ENCODE measurements around the gene BICRA. TPM values are rescaled to one million over a fixed set of nuclear protein-coding genes. Genes with fewer than 3 reads are reported as not detected.

BICRA gene
- total and polyA plus RNA-seq, 2 of the 4 experiments (the other 2 are of a cell fraction), result 1.8 to 3.5 TPM

- ChIA-PET POLR2A (ENCODE audit: unreplicated experiment) (no interaction called here), CTCF (no interaction called here)
- Histone ChIP-seq H3K9ac (ENCODE audit: low read depth, low read length) (no peak overlapping the region), H3K79me1 (ENCODE audit: low read depth in 1 of 2, low read length in 2 of 2) (peaks cover 30 to 78% of the 10 kb centered on the region in 2 experiments), H3K18ac (ENCODE audit: low read depth, low read length) (no peak overlapping the region), H4K5ac (ENCODE audit: low read depth, low read length) (no peak overlapping the region), H3K4me3 (ENCODE audit: insufficient read depth, low read depth, low read length) (no peak overlapping the region), H2AK9ac (replicated peaks; ENCODE audit: low read depth, low read length, poor library complexity) (peak overlapping the region; percentile 1), H3K14ac (replicated peaks; ENCODE audit: low read depth, low read length) (no peak overlapping the region), H2AFZ (replicated peaks; ENCODE audit: low read length, poor library complexity) (no peak overlapping the region), H3K4me1 (ENCODE audit: control insufficient read depth, insufficient read depth, low read length) (0 out of 2 replicates have a peak, but pooled peaks cover 2% of the 10 kb centered on the region), H4K8ac (ENCODE audit: low read depth in 2 of 2, low read length in 2 of 2) (no peak overlapping the region), H2BK15ac (ENCODE audit: low read depth, low read length) (no peak overlapping the region), H3K56ac (ENCODE audit: extremely low read depth, insufficient read depth, low read length) (no peak overlapping the region), H2BK20ac (ENCODE audit: low read depth, low read length) (no peak overlapping the region), H3K36me3 (ENCODE audit: control insufficient read depth, insufficient read depth, low read length) (peaks cover 3% of the 10 kb centered on the region; the same call in 1 of the 2 replicates), H2BK5ac (ENCODE audit: low read depth, low read length, poor library complexity, severe bottlenecking) (no peak overlapping the region), H3K4ac (ENCODE audit: low read depth, low read length) (no peak overlapping the region), H2BK120ac (ENCODE audit: low read depth, low read length) (no peak overlapping the region), H3K27me3 (ENCODE audit: control insufficient read depth, insufficient read depth, low read length) (no peaks in the 10 kb centered on the region), H3K4me2 (ENCODE audit: low read depth, low read length) (no peak overlapping the region), H4K20me1 (ENCODE audit: insufficient read depth, low read length) (peaks cover 76% of the 10 kb centered on the region), H4K91ac (ENCODE audit: insufficient read depth, low read depth, low read length) (no peak overlapping the region), H3K9me3 (ENCODE audit: control insufficient read depth, insufficient read depth, low read length) (no peaks in the 10 kb centered on the region), H2AK5ac (ENCODE audit: low read depth, low read length) (no peak overlapping the region), H3K27ac (ENCODE audit: insufficient read depth, low read length) (no peak overlapping the region), H3K9me1 (ENCODE audit: insufficient read depth, low read length) (peaks cover 27% of the 10 kb centered on the region), H3K23ac (ENCODE audit: low read depth, low read length) (no peak overlapping the region)
- intact Hi-C loops (cut with micrococcal nuclease) (no loop called here), dilution Hi-C loops (cut with HindIII; ENCODE audit: low sequenced_read_pairs, unreplicated experiment) (no loop called here), in situ Hi-C loops (cut with MboI; ENCODE audit: low sequenced_read_pairs) (no loop called here)
- no peak for DNase-seq
- no TSS peak for BruUV-seq (replicated peaks)
- no peak for ATAC-seq (ENCODE audit: low read depth)
- no peak for TF ChIP-seq RFX5 (IDR thresholded peaks at IDR 0.05; ENCODE audit: low read depth, low read length)
- no peak for TF ChIP-seq MAFK (IDR thresholded peaks at IDR 0.05; ENCODE audit: low read depth, low read length)
- TF ChIP-seq RAD21 (IDR thresholded peaks at IDR 0.05; ENCODE audit: low read length), result no peak
- TF ChIP-seq CHD1 (IDR thresholded peaks at IDR 0.05; ENCODE audit: low read depth, low read length), result no peak
- no CpG with 5 or more reads among the region's 6 CpGs for whole genome bisulfite sequencing, 2 experiments (ENCODE audit: extremely low coverage in 2 of 2, insufficient read length in 1 of 2)
Observed at GRCh38 chr19:47630594-47630993, 21.7 kb downstream of the BICRA start.
